Endothelial cell (in vitro differentiated cells): ENCODE results near the gene RANBP17. TPM values are rescaled to one million over a fixed set of nuclear protein-coding genes. Genes with fewer than 3 reads are reported as not detected.

Experiments
- DNase-seq: peaks from one replicate; pipeline ENCODE4 v3.0.0; 2021; ENCODE audit warnings: low spot score
- H3K27ac Mint-ChIP-seq: one replicate; pipeline ENCODE4 v1.8.0; 2021; ENCODE audit warnings: mixed read lengths, inconsistent platforms; ENCODE audit not compliant: unreplicated experiment
- H3K27me3 Mint-ChIP-seq: one replicate; pipeline ENCODE4 v1.8.0; 2021; ENCODE audit warnings: mild to moderate bottlenecking, moderate library complexity, mixed read lengths, inconsistent platforms; ENCODE audit not compliant: unreplicated experiment
- H3K36me3 Mint-ChIP-seq: one replicate; pipeline ENCODE4 v1.8.0; 2021; ENCODE audit warnings: mild to moderate bottlenecking, low read depth, mixed read lengths, inconsistent platforms; ENCODE audit not compliant: unreplicated experiment
- H3K4me1 Mint-ChIP-seq: one replicate; pipeline ENCODE4 v1.8.0; 2021; ENCODE audit warnings: mild to moderate bottlenecking, mixed read lengths, inconsistent platforms; ENCODE audit not compliant: unreplicated experiment
- H3K4me3 Mint-ChIP-seq: one replicate; pipeline ENCODE4 v1.8.0; 2021; ENCODE audit warnings: mild to moderate bottlenecking, mixed read lengths, inconsistent platforms; ENCODE audit not compliant: unreplicated experiment
- H3K9me3 Mint-ChIP-seq: one replicate; pipeline ENCODE4 v1.8.0; 2021; ENCODE audit warnings: mixed read lengths, inconsistent platforms; ENCODE audit not compliant: unreplicated experiment
- CTCF ChIP-seq: fragments of 200-600 bp; sonication (generic); IDR thresholded peaks from one replicate; pipeline ENCODE4 v1.5.0; 2021; ENCODE audit warnings: antibody characterized with exemption; ENCODE audit not compliant: unreplicated experiment
- total RNA-seq: library from RNA; stranded (reverse); fragmentation: NEBNext Ultra II Directional; extraction: Animal tissue kit (Norgen Biotek cat#: 25700); gene quantifications from one replicate; pipeline ENCODE4 v1.2.1, GENCODE V29; 2021; ENCODE audit not compliant: unreplicated experiment

The RANBP17 gene
- total RNA-seq, 1 donor from 2014 or later, result 22.7 TPM

GRCh38 chr5:171050916-171051315 lies 189.1 kb downstream of the RANBP17 start:
- H3K4me3 Mint-ChIP-seq, result no peak overlapping the region
- H3K36me3 Mint-ChIP-seq, result peaks cover 10% of the 10 kb centered on the region
- peaks cover 9% of the 10 kb centered on the region for H3K9me3 Mint-ChIP-seq
- H3K27me3 Mint-ChIP-seq, result peaks cover 3% of the 10 kb centered on the region
- TF ChIP-seq CTCF, result no peak
- no peaks in the 10 kb centered on the region for H3K4me1 Mint-ChIP-seq
- H3K27ac Mint-ChIP-seq, result no peak overlapping the region
- DNase-seq, result no peak

DNA sequence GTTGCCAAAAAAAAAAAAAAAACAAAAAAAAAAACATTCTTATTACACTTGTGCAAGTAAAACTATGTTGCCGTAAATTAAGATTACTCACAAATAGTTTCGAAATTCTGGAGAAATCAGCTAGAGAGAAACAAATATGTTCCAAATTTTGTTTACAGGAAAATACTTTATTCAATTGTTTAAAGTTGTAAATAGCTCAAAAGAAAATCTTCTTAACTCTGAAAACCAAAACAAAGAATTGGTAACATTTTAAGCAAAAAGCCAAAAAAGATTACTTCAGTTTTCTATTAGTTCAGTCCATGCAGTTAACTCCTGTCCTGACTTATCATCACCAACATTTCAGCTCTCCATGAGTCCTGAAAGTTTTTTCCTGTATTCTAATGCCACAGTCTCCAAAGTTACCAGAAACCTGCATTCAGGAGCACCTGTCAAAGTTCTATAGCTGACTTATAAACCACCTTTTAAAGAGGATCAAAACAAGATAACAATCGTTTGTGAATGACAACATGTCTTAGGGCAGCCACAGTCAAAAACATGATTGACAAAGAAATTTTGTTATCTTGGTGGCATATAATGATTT lies 194.1 kb downstream of the RANBP17 start:
- Mint-ChIP-seq H3K4me1 (no peaks in the 10 kb centered on the region), H3K36me3 (peaks cover 17% of the 10 kb centered on the region), H3K4me3 (no peak overlapping the region), H3K27me3 (peaks cover 2% of the 10 kb centered on the region), H3K9me3 (peaks cover 9% of the 10 kb centered on the region), H3K27ac (no peak overlapping the region)
- TF ChIP-seq CTCF, result no peak
- DNase-seq, result no peak

GRCh38 chr5:171067540-171068130 lies 205.8 kb downstream of the RANBP17 start:
- no peaks in the 10 kb centered on the region for H3K4me1 Mint-ChIP-seq
- DNase-seq, result no peak
- peaks cover 33% of the 10 kb centered on the region for H3K36me3 Mint-ChIP-seq
- no peak overlapping the region for H3K27ac Mint-ChIP-seq
- H3K9me3 Mint-ChIP-seq, result peaks cover 26% of the 10 kb centered on the region
- TF ChIP-seq CTCF, result no peak
- no peak overlapping the region for H3K4me3 Mint-ChIP-seq
- H3K27me3 Mint-ChIP-seq, result no peaks in the 10 kb centered on the region

- Mint-ChIP-seq H3K27ac (no peak overlapping the region), H3K9me3 (no peaks in the 10 kb centered on the region), H3K27me3 (no peaks in the 10 kb centered on the region), H3K4me1 (no peaks in the 10 kb centered on the region), H3K4me3 (no peak overlapping the region), H3K36me3 (peaks cover 12% of the 10 kb centered on the region)
- no peak for TF ChIP-seq CTCF
- no peak for DNase-seq
Measured at GRCh38 chr5:171074747-171075146, 212.9 kb downstream of the RANBP17 start.

DNA sequence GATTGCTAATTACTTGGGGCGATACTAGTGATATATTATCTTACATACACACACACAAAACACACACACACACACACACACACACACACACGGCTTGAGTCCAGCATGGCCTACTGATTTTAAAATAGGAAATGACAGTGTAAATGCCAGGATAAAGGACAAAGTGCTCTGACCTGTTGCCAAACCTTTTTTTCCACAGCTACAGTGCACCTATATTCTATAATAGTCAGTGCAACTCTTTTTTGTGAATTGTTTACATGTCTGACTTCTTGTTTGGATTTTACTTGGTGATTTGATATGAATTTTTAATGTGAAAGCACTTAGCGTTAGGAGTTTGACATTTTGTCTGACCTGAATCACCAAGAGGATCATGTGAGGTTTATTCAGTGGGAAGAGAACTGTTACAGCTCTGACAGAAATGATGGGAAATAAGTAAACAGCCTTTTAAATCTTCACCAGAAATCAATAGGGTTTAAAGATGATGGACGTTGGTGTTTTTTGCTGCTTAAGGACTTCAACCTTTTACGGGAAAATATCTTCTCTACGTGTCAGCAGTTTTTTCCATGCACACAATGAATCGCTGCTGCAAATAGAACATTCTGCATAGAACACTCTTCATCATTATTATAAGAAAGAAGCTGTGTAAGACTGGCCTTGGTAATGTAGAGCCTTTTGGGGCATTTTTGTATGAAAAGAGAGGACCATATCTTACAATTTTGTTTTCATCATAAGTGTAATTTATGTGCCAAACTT lies 218.5 kb downstream of the RANBP17 start:
- H3K4me1 Mint-ChIP-seq, result no peaks in the 10 kb centered on the region
- no peak for DNase-seq
- H3K27me3 Mint-ChIP-seq, result no peaks in the 10 kb centered on the region
- peaks cover 12% of the 10 kb centered on the region for H3K36me3 Mint-ChIP-seq
- no peak for TF ChIP-seq CTCF
- no peak overlapping the region for H3K4me3 Mint-ChIP-seq
- H3K9me3 Mint-ChIP-seq, result no peaks in the 10 kb centered on the region
- no peak overlapping the region for H3K27ac Mint-ChIP-seq
